Urinary bladder (tissue), 4 donors: ENCODE measurements around the gene RRM2. TPM values are rescaled to one million over a fixed set of nuclear protein-coding genes. Genes with fewer than 3 reads are reported as not detected.

Experiments used
- DNase-seq: peaks from one replicate; pipeline ENCODE4 v3.0.0-alpha.2; 2015; ENCODE audit errors: extremely low spot score
- H3K27ac ChIP-seq: one replicate; pipeline ENCODE4 v1.5.1; 2013; ENCODE audit warnings: low read depth, mild to moderate bottlenecking, moderate library complexity
- H3K36me3 ChIP-seq: one replicate; pipeline ENCODE4 v1.6.1; 2013; ENCODE audit warnings: mild to moderate bottlenecking, moderate library complexity; ENCODE audit not compliant: insufficient read depth
- H3K4me1 ChIP-seq: one replicate; pipeline ENCODE4 v1.6.1; 2013; ENCODE audit warnings: mild to moderate bottlenecking, moderate library complexity; ENCODE audit not compliant: insufficient read depth
- H3K4me3 ChIP-seq: one replicate; pipeline ENCODE4 v1.5.1; 2013; ENCODE audit warnings: low read depth, low read length
- WGBS: extraction: QIAGEN DNeasy Blood & Tissue Kit; methylation state at CpG from one replicate; pipeline ENCODE4 v1.1.7; 2013; 5-methylcytosine and 5-hydroxymethylcytosine counted together
- polyA plus RNA-seq: library from polyadenylated mRNA; stranded (reverse); fragments of 200-250 nt; gene quantifications from one replicate; pipeline ENCODE4 v1.2.3, GENCODE V29; 2013
- total RNA-seq: library from RNA; depleted of rRNA; stranded (reverse); fragments of >200 nt; gene quantifications from one replicate; pipeline ENCODE4 v1.2.3, GENCODE V29; 2014
- donor health status: healthy with polysubstance abuse.
- donor health status: healthy.

RRM2 gene
- 24.8 TPM for total RNA-seq
- 0.92 TPM for polyA plus RNA-seq

DNA sequence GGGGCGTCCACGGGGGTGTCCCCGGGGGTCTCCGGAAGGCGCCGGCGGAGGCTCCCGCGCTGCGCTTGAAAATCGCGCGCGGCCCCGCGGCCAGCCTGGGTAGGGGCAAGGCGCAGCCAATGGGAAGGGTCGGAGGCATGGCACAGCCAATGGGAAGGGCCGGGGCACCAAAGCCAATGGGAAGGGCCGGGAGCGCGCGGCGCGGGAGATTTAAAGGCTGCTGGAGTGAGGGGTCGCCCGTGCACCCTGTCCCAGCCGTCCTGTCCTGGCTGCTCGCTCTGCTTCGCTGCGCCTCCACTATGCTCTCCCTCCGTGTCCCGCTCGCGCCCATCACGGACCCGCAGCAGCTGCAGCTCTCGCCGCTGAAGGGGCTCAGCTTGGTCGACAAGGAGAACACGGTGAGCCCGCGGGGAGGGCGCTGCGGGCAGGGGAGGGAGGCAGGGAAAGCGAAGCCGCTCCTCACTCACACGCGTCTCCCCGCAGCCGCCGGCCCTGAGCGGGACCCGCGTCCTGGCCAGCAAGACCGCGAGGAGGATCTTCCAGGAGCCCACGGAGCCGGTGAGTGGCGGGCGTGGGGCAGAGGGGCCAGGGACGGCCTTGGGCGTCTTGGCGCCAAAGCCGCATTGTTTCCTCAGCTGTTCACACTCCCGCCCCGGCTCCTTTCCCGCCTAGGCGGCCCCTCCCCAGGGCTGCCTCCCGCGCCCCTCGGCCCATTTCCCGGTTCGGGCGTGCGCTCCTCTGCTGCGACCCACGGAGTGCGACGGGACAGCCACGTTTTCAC is at the start of gene RRM2:
Gene RRM2 (plus strand): TSS at position 240 of the 781 bp plus-strand sequence. CDS start 60 bp downstream, at position 300.
- no peaks in the 10 kb centered on the region for H3K36me3 ChIP-seq
- under 1% methylated on average over 81 of the region's 81 CpGs for WGBS

GRCh38 chr2:10073706-10074105 is 48.8 kb upstream of the RRM2 start:
- Histone ChIP-seq H3K36me3 (no peaks in the 10 kb centered on the region), H3K4me3 (no peak overlapping the region), H3K4me1 (no peaks in the 10 kb centered on the region), H3K27ac (no peak overlapping the region)
- DNase-seq = no peak
- 64% methylated on average over 8 of the region's 8 CpGs for WGBS

More for the DNA sequence above, at the start of gene RRM2:
- peak; percentile 81 for DNase-seq
- peak within 1 kb of the TSS; percentile 45 for H3K4me3 ChIP-seq
- H3K4me1 ChIP-seq = no peaks in the 10 kb centered on the region
- H3K27ac ChIP-seq = no peak within 1 kb of the TSS

DNA sequence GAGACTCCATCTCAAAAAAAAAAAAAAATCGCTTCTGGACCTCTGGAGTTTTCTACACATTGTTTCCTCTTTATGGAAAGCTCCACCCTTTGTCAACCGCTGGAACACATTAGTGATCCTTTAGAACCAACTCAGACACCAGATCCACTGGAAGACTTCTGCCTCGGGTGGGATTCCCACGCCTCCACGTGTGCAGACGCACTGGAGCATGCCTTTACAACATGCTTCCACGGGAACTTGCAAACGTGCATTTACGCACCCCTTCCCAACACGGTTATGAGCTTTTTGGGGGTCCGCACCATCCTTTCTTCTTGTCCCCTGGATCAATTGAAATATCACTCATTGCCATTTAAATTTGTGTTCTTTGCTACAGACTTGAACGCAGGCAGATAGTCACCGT is 47.4 kb upstream of the RRM2 start:
- DNase-seq = no peak
- Histone ChIP-seq H3K27ac (no peak overlapping the region), H3K4me1 (no peaks in the 10 kb centered on the region), H3K4me3 (no peak overlapping the region), H3K36me3 (no peaks in the 10 kb centered on the region)
- WGBS = 90% methylated on average over 13 of the region's 13 CpGs

GRCh38 chr2:10075571-10076209 is 46.8 kb upstream of the RRM2 start:
- no peak overlapping the region for H3K4me3 ChIP-seq
- no peaks in the 10 kb centered on the region for H3K36me3 ChIP-seq
- WGBS = 78% methylated on average over 9 of the region's 9 CpGs
- DNase-seq = no peak
- no peaks in the 10 kb centered on the region for H3K4me1 ChIP-seq
- no peak overlapping the region for H3K27ac ChIP-seq

DNA sequence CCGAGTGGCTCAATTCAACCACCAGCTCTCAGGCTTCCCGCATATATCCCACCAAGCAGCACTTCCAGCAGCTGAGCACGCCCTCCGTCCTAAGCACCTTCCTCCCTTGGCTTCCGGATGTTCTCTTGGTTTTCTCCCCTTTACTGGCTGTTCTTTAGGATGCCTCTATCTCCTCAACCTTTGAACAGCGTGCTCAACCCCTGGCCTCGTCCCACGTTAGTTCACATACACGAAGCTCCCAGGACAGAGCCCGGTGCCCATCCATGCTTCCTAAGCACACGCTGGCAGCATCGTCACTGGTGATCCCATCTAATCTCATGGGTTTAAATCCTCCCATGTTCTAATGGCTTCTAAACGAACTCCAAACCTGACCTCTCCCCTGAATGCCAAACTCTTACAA is 46.0 kb upstream of the RRM2 start:
- H3K4me1 ChIP-seq = no peaks in the 10 kb centered on the region
- no peak for DNase-seq

GRCh38 chr2:10076988-10077527 is 45.5 kb upstream of the RRM2 start:
- Histone ChIP-seq H3K4me1 (no peaks in the 10 kb centered on the region), H3K4me3 (no peak overlapping the region), H3K36me3 (no peaks in the 10 kb centered on the region), H3K27ac (no peak overlapping the region)
- DNase-seq = no peak
- WGBS = 95% methylated on average over 5 of the region's 5 CpGs

More for the DNA sequence above, 46.0 kb upstream of the RRM2 start:
- Histone ChIP-seq H3K27ac (no peak overlapping the region), H3K36me3 (no peaks in the 10 kb centered on the region), H3K4me3 (no peak overlapping the region)
- 90% methylated on average over 13 of the region's 13 CpGs for WGBS

DNA sequence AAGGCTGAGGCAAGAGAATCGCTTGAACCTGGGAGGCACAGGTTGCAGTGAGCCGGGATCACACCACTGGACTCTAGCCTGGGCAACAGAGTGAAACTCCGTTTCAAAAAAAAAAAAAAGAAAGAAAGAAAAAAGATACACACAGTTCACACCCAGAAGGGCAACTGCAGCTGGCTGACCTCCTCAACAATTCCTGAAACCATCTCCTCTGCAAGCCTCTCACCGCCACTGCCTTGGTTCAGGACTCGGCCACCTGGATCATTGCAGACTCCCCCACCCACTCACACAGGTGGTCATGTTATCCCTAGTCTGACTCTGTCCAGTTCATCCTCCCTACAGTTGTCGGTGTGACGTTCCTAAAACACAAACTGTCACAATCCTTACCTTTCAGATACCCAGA is 44.5 kb upstream of the RRM2 start:
- 92% methylated on average over 7 of the region's 7 CpGs for WGBS
- Histone ChIP-seq H3K4me1 (no peaks in the 10 kb centered on the region), H3K4me3 (no peak overlapping the region), H3K36me3 (no peaks in the 10 kb centered on the region), H3K27ac (no peak overlapping the region)
- DNase-seq = no peak

GRCh38 chr2:10078704-10079265 is 43.8 kb upstream of the RRM2 start:
- DNase-seq = no peak
- WGBS = 21% methylated on average over 12 of the region's 12 CpGs

GRCh38 chr2:10079266-10079869 is 43.2 kb upstream of the RRM2 start:
- DNase-seq = no peak
- Histone ChIP-seq H3K4me3 (peak overlapping the region; percentile 71), H3K36me3 (no peaks in the 10 kb centered on the region), H3K4me1 (no peaks in the 10 kb centered on the region), H3K27ac (peak overlapping the region; percentile 70)
- 1% methylated on average over 52 of the region's 53 CpGs for WGBS

More at GRCh38 chr2:10078704-10079265, 43.8 kb upstream of the RRM2 start:
- H3K4me3 ChIP-seq = peak overlapping the region; percentile 71
- H3K36me3 ChIP-seq = no peaks in the 10 kb centered on the region
- H3K27ac ChIP-seq = no peak overlapping the region
- no peaks in the 10 kb centered on the region for H3K4me1 ChIP-seq

DNA sequence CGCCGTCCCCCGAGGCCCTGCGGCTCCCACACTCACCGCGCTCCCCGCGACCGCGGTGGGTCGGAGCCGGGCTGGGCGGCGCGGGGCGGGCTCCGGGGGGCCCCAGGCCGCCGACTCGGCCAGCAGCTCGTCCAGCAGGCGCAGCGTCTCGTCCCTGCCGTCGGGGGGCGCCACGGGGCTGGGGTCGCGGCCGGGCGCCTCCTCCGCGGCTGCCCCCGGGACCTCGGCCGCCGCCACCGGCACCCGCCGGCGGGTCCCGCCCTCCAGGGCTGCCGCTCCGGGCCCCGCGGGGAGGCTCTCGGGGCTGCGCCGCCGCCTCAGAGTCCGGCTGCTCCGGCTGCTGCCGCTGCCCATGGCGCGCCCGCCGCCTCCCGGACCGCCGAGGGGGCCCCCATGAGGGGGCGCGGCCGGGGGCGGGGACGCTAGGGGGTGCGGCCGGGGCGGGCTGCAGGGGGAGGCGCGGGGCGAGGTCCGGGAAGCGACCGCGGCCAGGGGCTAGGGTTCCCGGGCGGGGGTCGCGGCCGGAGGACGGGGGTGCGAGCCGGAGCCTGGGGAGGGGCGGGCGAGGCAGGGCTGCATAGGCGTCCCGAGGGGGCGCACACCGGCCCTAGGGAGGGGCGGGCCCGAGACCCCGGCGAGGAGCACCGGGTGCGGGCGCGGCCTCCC is 42.5 kb upstream of the RRM2 start, which contains the start of gene CYS1:
Gene CYS1 (minus strand): TSS at position 542 of the 666 bp plus-strand sequence. CDS start 188 bp downstream, at position 354.
- DNase-seq = no peak
- Histone ChIP-seq H3K27ac (peak within 1 kb of the TSS; percentile 70), H3K4me3 (peak within 1 kb of the TSS; percentile 71), H3K36me3 (no peaks in the 10 kb centered on the region), H3K4me1 (no peaks in the 10 kb centered on the region)
- under 1% methylated on average over 98 of the region's 98 CpGs for WGBS

DNA sequence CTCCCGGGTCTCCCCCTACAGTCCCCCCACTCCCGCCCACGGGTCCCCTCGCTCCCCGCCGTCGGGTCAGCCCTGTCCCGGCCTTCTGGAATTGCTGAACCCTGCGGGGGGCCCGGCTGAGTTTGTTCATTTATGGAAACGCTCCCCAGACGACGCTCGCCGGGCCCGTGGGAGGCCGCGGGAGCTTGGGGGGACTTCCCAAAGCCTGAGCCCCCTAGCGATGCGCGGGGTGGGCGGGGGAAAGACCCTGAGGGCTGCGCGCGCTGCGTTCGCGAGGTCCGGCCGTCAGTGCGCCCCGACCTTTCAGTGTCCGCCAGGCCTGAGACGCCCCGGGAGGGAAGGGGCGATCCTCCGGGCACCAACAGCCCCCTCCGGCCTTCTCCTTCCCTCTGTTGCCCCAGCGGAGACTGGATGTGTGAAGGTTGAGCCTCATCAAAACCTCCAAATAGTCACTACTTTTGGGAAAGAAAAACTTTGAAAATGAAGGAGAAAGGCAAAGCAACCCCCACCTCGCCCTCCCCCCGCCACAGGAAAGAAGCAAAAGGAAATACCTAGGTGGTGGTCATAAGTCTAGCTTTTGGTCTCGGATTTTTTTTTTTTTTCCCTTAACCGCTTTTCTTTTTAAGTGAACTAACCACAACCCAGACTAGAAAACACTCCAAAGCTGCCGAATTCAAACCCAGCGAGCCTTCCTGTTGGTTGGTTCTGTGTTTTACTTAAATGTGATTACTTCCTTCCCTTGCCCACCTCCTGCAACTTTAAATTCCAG is 41.8 kb upstream of the RRM2 start:
- 11% methylated on average over 45 of the region's 45 CpGs for WGBS
- Histone ChIP-seq H3K4me1 (no peaks in the 10 kb centered on the region), H3K36me3 (no peaks in the 10 kb centered on the region), H3K27ac (no peak overlapping the region), H3K4me3 (peak overlapping the region; percentile 71)
- DNase-seq = no peak

DNA sequence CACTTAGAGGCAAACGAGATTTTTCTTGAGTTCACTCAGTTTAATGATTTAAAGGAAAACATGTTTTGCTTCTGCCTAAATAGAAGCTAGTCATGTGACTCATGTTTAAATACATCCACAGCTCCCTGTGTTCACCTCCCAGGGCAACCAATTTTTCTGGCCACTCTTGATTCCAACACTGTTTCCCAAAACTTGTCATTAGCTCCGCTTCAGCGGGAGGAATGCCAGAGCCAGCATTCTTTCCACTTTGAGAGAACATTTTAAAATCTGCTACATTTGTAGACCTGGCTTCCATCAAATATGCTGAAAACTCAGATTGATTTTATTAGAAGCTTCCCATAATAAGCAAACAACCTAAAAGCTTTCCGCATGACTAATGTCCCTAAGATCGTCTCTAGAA is 39.5 kb upstream of the RRM2 start:
- Histone ChIP-seq H3K4me1 (no peaks in the 10 kb centered on the region), H3K4me3 (no peak overlapping the region), H3K36me3 (no peaks in the 10 kb centered on the region), H3K27ac (no peak overlapping the region)
- no peak for DNase-seq
- 36% methylated on average over 5 of the region's 5 CpGs for WGBS
